ENCODE data around the gene NOXRED1.
"Not testable (repeated sequence)": the region's sequence is repeated elsewhere in the genome, so short reads cannot be mapped to it uniquely, and the experiment has no call there.

NOXRED1 gene

GRCh38 chr14:77423423-77423822, at the start of gene NOXRED1:
Gene NOXRED1, minus strand, starts transcription at chr14:77423523. Its CDS starts 634 bp downstream, at chr14:77422889.
- DNase-seq (ENCODE audit: low read depth in 1 of 2, low spot score in 1 of 2): no peak

GRCh38 chr14:77470224-77470870, 47.0 kb upstream of the NOXRED1 start:
- no peak for DNase-seq (ENCODE audit: low read depth in 1 of 2, low spot score in 1 of 2)

GRCh38 chr14:77469539-77469938, 46.2 kb upstream of the NOXRED1 start:
- no peak for DNase-seq (ENCODE audit: low read depth in 1 of 2, low spot score in 1 of 2)

- no peak for DNase-seq (ENCODE audit: low read depth in 1 of 2, low spot score in 1 of 2)
These were observed 45.8 kb upstream of the NOXRED1 start for GRCh38 chr14:77469067-77469505.

GRCh38 chr14:77467801-77468200, 44.5 kb upstream of the NOXRED1 start:
- DNase-seq (ENCODE audit: low read depth in 1 of 2, low spot score in 1 of 2): no peak

GRCh38 chr14:77459072-77459723, 35.9 kb upstream of the NOXRED1 start:
- DNase-seq (ENCODE audit: low read depth in 1 of 2, low spot score in 1 of 2): peak; percentile 11 to 32

GRCh38 chr14:77458249-77458950, 35.1 kb upstream of the NOXRED1 start:
- no peak for DNase-seq (ENCODE audit: low read depth in 1 of 2, low spot score in 1 of 2)

GRCh38 chr14:77457522-77458248, 34.4 kb upstream of the NOXRED1 start, which contains the start of the genes AHSA1 and VIPAS39:
Gene AHSA1, plus strand, starts transcription at chr14:77458093. Its CDS starts 97 bp downstream, at chr14:77458190.
Gene VIPAS39, minus strand, starts transcription at chr14:77457601. Its CDS starts 3,499 bp downstream, at chr14:77454102.
- DNase-seq (ENCODE audit: low read depth in 1 of 2, low spot score in 1 of 2): peak; percentile 80 to 86

- no peak for DNase-seq (ENCODE audit: low read depth in 1 of 2, low spot score in 1 of 2)
These were observed 33.8 kb upstream of the NOXRED1 start for GRCh38 chr14:77457115-77457521.

GRCh38 chr14:77455966-77456640, 32.8 kb upstream of the NOXRED1 start:
- no peak for DNase-seq (ENCODE audit: low read depth in 1 of 2, low spot score in 1 of 2)

GRCh38 chr14:77442196-77442595, 18.9 kb upstream of the NOXRED1 start:
- DNase-seq (ENCODE audit: low read depth in 1 of 2, low spot score in 1 of 2): no peak

- DNase-seq (ENCODE audit: low read depth in 1 of 2, low spot score in 1 of 2): no peak
These were observed 16.5 kb upstream of the NOXRED1 start for GRCh38 chr14:77439861-77440260.

GRCh38 chr14:77438596-77438995, 15.3 kb upstream of the NOXRED1 start:
- DNase-seq (ENCODE audit: low read depth in 1 of 2, low spot score in 1 of 2): no peak

- DNase-seq (ENCODE audit: low read depth in 1 of 2, low spot score in 1 of 2): no peak
These were observed 12.7 kb upstream of the NOXRED1 start for GRCh38 chr14:77436042-77436441.

- DNase-seq (ENCODE audit: low read depth in 1 of 2, low spot score in 1 of 2): no peak
These were observed 3.1 kb upstream of the NOXRED1 start for GRCh38 chr14:77426396-77426795.

GRCh38 chr14:77424862-77425261, 1.5 kb upstream of the NOXRED1 start:
- no peak for DNase-seq (ENCODE audit: low read depth in 1 of 2, low spot score in 1 of 2)

- no peak for DNase-seq (ENCODE audit: low read depth in 1 of 2, low spot score in 1 of 2)
These were observed 2.1 kb downstream of the NOXRED1 start for GRCh38 chr14:77421201-77421600.

- DNase-seq (ENCODE audit: low read depth in 1 of 2, low spot score in 1 of 2): no peak
These were observed 6.5 kb downstream of the NOXRED1 start for GRCh38 chr14:77416836-77417235.

- not testable (repeated sequence) for DNase-seq (ENCODE audit: low read depth in 1 of 2, low spot score in 1 of 2)
These were observed 7.2 kb downstream of the NOXRED1 start for GRCh38 chr14:77416098-77416497.

- not testable (repeated sequence) for DNase-seq (ENCODE audit: low read depth in 1 of 2, low spot score in 1 of 2)
These were observed 7.8 kb downstream of the NOXRED1 start for GRCh38 chr14:77415403-77416030.
